HL-60 (cell line): Measurements from ENCODE around the gene DDX39A.

Experiments used
- CTCF ChIP-seq: IDR thresholded peaks from one replicate; pipeline ENCODE4 v1.5.1; 2011; ENCODE audit warnings: low read length, control low read depth, inconsistent platforms; ENCODE audit not compliant: insufficient read depth
- GABPA ChIP-seq: IDR thresholded peaks from 2 replicates; pipeline ENCODE4 v1.6.1; 2012; ENCODE audit warnings: low read depth
- POLR2AphosphoS5 ChIP-seq: IDR thresholded peaks from 2 replicates; pipeline ENCODE4 v1.6.1; 2012; ENCODE audit warnings: low read depth

GRCh38 chr19:14400951-14401431, 18.1 kb downstream of the DDX39A start:
- TF ChIP-seq CTCF (no peak), POLR2AphosphoS5 (no peak), GABPA (no peak)
